Peyer's patch (tissue), 4 donors: ENCODE measurements around the gene RND2. TPM values are rescaled to one million over a fixed set of nuclear protein-coding genes. Genes with fewer than 3 reads are reported as not detected.

Experiments
- DNase-seq, 3 donors: peaks; one replicate each; pipeline ENCODE4 v3.0.0-alpha.2; 2017 to 2019
- H3K27ac ChIP-seq, 4 donors: fragments of 200-600 bp; sonication (generic); one replicate each; pipeline ENCODE4 v1.5.1; 2016 to 2019
- H3K27me3 ChIP-seq, 2 donors: fragments of 200-600 bp; sonication (generic); one replicate each; pipeline ENCODE4 v1.5.1; 2019
- H3K36me3 ChIP-seq, 3 donors: fragments of 200-600 bp; sonication (generic); one replicate each; pipeline ENCODE4 v1.5.1; 2016 to 2019
- H3K4me1 ChIP-seq, 4 donors: fragments of 200-600 bp; sonication (generic); one replicate each; pipeline ENCODE4 v1.5.1; 2016 to 2019
- H3K4me3 ChIP-seq, 4 donors: fragments of 200-600 bp; sonication (generic); 1 replicate in 3 of 4; 2 replicates in 1 of 4; pipeline ENCODE4 v1.5.1; 2016 to 2019; ENCODE audit warnings: mild to moderate bottlenecking in 1 of 4
- H3K9me3 ChIP-seq, 4 donors: fragments of 200-600 bp; sonication (generic); one replicate each; pipeline ENCODE4 v1.5.1; 2016 to 2019; ENCODE audit warnings: mild to moderate bottlenecking in 1 of 4
- POLR2A ChIP-seq, 2 donors: fragments of 450-650 bp; IDR thresholded peaks; one replicate each; pipeline ENCODE4 v1.5.1; 2017; ENCODE audit warnings: antibody characterized with exemption in 2 of 2, mild to moderate bottlenecking in 2 of 2, moderate library complexity in 2 of 2
- total RNA-seq, 4 donors: library from RNA; depleted of rRNA; stranded (reverse); fragments of >200 nt; gene quantifications; one replicate each; pipeline ENCODE4 v1.1.0, GENCODE V29; 2016
- TF ChIP-seq, protein P1 (sequence below), 6 experiments: fragments of 450-650 bp in 4 of 6; fragments of 200-600 bp in 2 of 6; sonication (generic) in 1 of 6; IDR thresholded peaks; one replicate each; pipeline ENCODE4 v1.5.1; 2017 to 2019; ENCODE audit warnings: antibody characterized with exemption in 6 of 6, mild to moderate bottlenecking in 3 of 6, moderate library complexity in 1 of 6

RND2 gene
- total RNA-seq, 4 donors from 2014 or later: 0.27 to 1.7 (median 0.32) TPM

DNA sequence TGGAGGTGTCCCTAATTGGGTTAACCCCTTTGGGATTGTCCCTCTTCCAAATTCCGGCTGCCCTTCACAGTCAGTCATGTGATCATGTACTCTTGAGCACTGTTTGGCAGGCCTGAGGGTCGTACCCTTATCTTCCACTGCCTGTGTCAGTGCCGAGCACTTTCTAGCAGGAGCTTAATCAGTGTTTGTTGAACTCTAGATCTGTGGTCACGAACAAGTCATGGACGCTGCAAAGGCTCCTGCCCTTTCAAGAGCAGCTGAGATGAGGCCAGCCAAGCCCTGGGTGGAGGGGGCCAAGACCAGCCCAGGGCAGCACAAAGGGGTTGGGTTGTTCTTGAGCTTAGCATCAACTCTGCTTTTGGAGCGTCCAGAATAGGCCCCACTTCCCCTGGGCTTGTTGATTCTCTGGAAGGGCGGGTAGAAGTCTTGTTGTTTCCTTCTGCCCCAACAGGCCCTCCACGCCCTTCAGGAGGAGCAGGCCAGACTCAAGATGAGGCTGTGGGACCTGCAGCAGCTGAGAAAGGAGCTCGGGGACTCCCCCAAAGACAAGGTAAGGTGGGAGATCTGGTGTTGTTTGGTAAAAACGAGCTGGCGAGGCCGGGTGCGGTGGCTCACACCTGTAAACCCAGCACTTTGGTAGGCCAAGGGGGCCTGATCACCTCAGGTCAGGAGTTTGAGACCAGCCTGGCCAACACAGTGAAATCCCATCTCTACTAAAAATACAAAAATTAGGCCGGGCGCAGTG lies 13.1 kb upstream of the RND2 start:
- TF ChIP-seq POLR2A (IDR thresholded peaks at IDR 0.05): no peak
- TF ChIP-seq, protein P1, sequence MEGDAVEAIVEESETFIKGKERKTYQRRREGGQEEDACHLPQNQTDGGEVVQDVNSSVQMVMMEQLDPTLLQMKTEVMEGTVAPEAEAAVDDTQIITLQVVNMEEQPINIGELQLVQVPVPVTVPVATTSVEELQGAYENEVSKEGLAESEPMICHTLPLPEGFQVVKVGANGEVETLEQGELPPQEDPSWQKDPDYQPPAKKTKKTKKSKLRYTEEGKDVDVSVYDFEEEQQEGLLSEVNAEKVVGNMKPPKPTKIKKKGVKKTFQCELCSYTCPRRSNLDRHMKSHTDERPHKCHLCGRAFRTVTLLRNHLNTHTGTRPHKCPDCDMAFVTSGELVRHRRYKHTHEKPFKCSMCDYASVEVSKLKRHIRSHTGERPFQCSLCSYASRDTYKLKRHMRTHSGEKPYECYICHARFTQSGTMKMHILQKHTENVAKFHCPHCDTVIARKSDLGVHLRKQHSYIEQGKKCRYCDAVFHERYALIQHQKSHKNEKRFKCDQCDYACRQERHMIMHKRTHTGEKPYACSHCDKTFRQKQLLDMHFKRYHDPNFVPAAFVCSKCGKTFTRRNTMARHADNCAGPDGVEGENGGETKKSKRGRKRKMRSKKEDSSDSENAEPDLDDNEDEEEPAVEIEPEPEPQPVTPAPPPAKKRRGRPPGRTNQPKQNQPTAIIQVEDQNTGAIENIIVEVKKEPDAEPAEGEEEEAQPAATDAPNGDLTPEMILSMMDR (IDR thresholded peaks at IDR 0.05): no peak
- H3K27ac ChIP-seq: peak overlapping the region in 3 of 4 donors; percentile 30 to 70 (median 33)

DNA sequence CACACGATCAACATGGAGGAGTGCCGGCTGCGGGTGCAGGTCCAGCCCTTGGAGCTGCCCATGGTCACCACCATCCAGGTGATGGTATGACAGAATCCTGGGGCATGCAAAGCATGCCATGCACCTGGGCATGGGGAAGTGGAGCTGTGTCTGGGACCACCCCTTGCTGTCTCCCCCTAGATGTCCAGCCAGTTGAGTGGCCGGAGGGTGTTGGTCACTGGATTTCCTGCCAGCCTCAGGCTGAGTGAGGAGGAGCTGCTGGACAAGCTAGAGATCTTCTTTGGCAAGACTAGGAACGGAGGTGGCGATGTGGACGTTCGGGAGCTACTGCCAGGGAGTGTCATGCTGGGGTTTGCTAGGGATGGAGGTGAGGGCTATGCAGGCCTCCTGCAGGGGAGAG lies 11.7 kb upstream of the RND2 start:
- H3K36me3 ChIP-seq: peaks cover 0 to 43% (median 0%) of the 10 kb centered on the region in 3 donors
- H3K4me3 ChIP-seq: no peak overlapping the region
- DNase-seq: no peak
- no peak overlapping the region for H3K27ac ChIP-seq
- TF ChIP-seq, protein P1 (IDR thresholded peaks at IDR 0.05): no peak
- no peak for TF ChIP-seq POLR2A (IDR thresholded peaks at IDR 0.05)
- no peaks in the 10 kb centered on the region for H3K9me3 ChIP-seq
- no peaks in the 10 kb centered on the region for H3K27me3 ChIP-seq
- H3K4me1 ChIP-seq: peaks cover 0 to 55% (median 0%) of the 10 kb centered on the region in 4 donors

More for the DNA sequence above, 13.1 kb upstream of the RND2 start:
- Histone ChIP-seq H3K4me3 (no peak overlapping the region), H3K4me1 (peaks cover 0 to 61% (median 4%) of the 10 kb centered on the region in 4 donors), H3K9me3 (no peaks in the 10 kb centered on the region), H3K27me3 (no peaks in the 10 kb centered on the region), H3K36me3 (peaks cover 0 to 35% (median 0%) of the 10 kb centered on the region in 3 donors)
- no peak for DNase-seq

DNA sequence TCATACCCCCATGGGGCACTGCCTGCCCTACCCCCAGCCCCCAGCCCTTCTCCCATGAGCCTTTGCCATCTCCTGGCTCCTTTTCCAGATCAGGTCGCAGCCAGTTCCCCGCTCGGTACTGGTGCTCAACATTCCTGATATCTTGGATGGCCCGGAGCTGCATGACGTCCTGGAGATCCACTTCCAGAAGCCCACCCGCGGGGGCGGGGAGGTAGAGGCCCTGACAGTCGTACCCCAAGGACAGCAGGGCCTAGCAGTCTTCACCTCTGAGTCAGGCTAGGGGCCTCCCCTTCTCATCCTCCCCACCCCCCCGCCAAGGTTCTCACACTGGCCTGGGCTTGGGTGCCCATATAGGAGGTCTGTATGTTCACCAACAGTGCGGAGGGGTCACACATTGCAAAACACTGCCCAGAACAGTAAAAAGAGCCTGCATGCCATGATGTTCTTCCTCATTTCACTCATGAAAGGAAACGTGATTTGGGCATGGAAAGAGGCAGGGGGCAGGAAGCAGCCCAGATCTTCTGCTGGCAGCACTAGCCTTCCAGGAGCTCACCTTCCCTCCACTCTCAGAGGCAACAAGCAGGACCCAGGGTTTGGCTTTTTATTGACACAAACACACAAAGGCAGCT lies 10.9 kb upstream of the RND2 start:
- DNase-seq: no peak
- TF ChIP-seq, protein P1 (IDR thresholded peaks at IDR 0.05): no peak
- TF ChIP-seq POLR2A (IDR thresholded peaks at IDR 0.05): no peak

DNA sequence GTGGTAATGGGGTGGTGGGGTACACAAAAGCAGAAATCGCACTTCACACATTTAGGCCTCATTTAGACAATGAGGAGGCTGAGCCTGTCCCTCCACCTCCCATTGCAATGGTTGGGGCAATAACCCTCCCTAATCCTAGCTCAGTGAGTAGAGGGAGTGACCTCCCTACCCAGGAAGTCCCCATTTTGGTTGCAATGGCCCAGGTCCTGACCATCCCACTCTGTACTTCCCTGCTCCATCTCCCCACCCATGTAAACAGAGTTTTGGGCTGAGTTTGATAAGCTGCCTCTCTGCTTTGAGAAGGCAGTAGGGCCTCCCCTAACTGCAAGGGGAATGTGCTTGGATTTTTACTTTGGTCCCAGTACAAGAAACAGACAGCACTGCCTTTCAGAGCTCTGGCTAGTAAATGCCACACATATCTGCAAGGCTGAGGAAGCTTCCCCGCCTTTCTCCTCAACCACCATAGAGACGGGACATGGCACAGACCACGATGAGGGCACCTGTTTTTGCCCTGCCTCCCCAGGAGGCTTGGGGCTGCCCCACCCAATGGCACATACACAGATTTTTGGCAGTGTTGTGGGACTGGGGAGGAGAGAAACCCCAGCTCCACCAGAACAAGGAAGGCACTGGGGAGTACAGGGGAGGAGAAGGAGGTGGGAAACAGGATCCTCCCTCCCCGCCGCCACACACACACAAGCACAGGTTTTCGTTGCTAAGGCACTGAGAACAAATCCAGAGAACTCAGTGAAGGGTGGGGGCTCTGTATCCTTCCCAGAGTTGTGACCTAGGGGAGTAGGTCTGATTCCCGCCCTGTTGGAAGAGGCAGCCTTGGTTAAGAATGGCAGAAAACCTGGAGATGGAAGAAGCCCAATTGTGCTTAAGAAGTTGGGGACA lies 10.1 kb upstream of the RND2 start:
- peak overlapping the region in 3 of 4 donors; percentile 17 to 52 (median 44) for H3K27ac ChIP-seq
- no peak overlapping the region for H3K4me3 ChIP-seq
- no peaks in the 10 kb centered on the region for H3K27me3 ChIP-seq
- TF ChIP-seq POLR2A (IDR thresholded peaks at IDR 0.05): no peak
- TF ChIP-seq, protein P1 (IDR thresholded peaks at IDR 0.05): no peak
- peaks cover 0 to 56% (median 0%) of the 10 kb centered on the region in 4 donors for H3K4me1 ChIP-seq
- peaks cover 0 to 46% (median 0%) of the 10 kb centered on the region in 3 donors for H3K36me3 ChIP-seq
- no peak for DNase-seq
- H3K9me3 ChIP-seq: no peaks in the 10 kb centered on the region

More for the DNA sequence above, 10.9 kb upstream of the RND2 start:
- no peak overlapping the region for H3K4me3 ChIP-seq
- peaks cover 0 to 55% (median 0%) of the 10 kb centered on the region in 4 donors for H3K4me1 ChIP-seq
- H3K27ac ChIP-seq: peak overlapping the region in 1 of 4 donors; percentile 44
- peaks cover 0 to 46% (median 0%) of the 10 kb centered on the region in 3 donors for H3K36me3 ChIP-seq
- no peaks in the 10 kb centered on the region for H3K27me3 ChIP-seq
- H3K9me3 ChIP-seq: no peaks in the 10 kb centered on the region

GRCh38 chr17:43015579-43015978 lies 9.5 kb upstream of the RND2 start:
- H3K27ac ChIP-seq: peak overlapping the region in 2 of 4 donors; percentile 44 to 52
- peaks cover 0 to 56% (median 0%) of the 10 kb centered on the region in 4 donors for H3K4me1 ChIP-seq
- peaks cover 0 to 46% (median 0%) of the 10 kb centered on the region in 3 donors for H3K36me3 ChIP-seq

More at GRCh38 chr17:43015579-43015978, 9.5 kb upstream of the RND2 start:
- no peaks in the 10 kb centered on the region for H3K27me3 ChIP-seq
- no peak overlapping the region for H3K4me3 ChIP-seq
- TF ChIP-seq, protein P1 (IDR thresholded peaks at IDR 0.05): no peak
- TF ChIP-seq POLR2A (IDR thresholded peaks at IDR 0.05): no peak
- no peaks in the 10 kb centered on the region for H3K9me3 ChIP-seq
- no peak for DNase-seq
